HL-60 (cell line): ENCODE results near the gene APOH.

Experiments
- DNase-seq, 2 experiments: peaks; one replicate each; pipeline ENCODE4 v3.0.0-alpha.2; 2010 to 2020; ENCODE audit warnings: low read depth in 1 of 2, low spot score in 1 of 2
- H3K27ac ChIP-seq: fragments of 250-450 bp; sonication (Bioruptor Pico); replicated peaks from 2 replicates; pipeline ENCODE4 v1.5.1; 2020; ENCODE audit warnings: mild to moderate bottlenecking, moderate library complexity
- H3K27me3 ChIP-seq: fragments of 250-450 bp; sonication (Bioruptor Pico); 2 replicates; pipeline ENCODE4 v1.5.1; 2021; ENCODE audit warnings: mild to moderate bottlenecking, moderate library complexity; ENCODE audit not compliant: insufficient read depth, poor library complexity, severe bottlenecking
- H3K4me3 ChIP-seq: replicated peaks from 2 replicates; pipeline ENCODE4 v1.5.1; 2011; ENCODE audit warnings: mild to moderate bottlenecking, control low read depth, low read length; ENCODE audit not compliant: insufficient read depth
- GABPA ChIP-seq: IDR thresholded peaks from 2 replicates; pipeline ENCODE4 v1.6.1; 2012; ENCODE audit warnings: low read depth
- POLR2AphosphoS5 ChIP-seq: IDR thresholded peaks from 2 replicates; pipeline ENCODE4 v1.6.1; 2012; ENCODE audit warnings: low read depth
- SPI1 ChIP-seq: IDR thresholded peaks from 2 replicates; pipeline ENCODE4 v1.6.1; 2012; ENCODE audit warnings: low read depth, mild to moderate bottlenecking, borderline replicate concordance
- TF ChIP-seq, protein P1 (sequence below): IDR thresholded peaks from one replicate; pipeline ENCODE4 v1.5.1; 2011; ENCODE audit warnings: low read length, control low read depth, inconsistent platforms; ENCODE audit not compliant: insufficient read depth
- TF ChIP-seq, protein P2 (sequence below): IDR thresholded peaks from 2 replicates; pipeline ENCODE4 v1.6.1; 2012; ENCODE audit warnings: low read depth; ENCODE audit not compliant: insufficient replicate concordance

Gene APOH

DNA sequence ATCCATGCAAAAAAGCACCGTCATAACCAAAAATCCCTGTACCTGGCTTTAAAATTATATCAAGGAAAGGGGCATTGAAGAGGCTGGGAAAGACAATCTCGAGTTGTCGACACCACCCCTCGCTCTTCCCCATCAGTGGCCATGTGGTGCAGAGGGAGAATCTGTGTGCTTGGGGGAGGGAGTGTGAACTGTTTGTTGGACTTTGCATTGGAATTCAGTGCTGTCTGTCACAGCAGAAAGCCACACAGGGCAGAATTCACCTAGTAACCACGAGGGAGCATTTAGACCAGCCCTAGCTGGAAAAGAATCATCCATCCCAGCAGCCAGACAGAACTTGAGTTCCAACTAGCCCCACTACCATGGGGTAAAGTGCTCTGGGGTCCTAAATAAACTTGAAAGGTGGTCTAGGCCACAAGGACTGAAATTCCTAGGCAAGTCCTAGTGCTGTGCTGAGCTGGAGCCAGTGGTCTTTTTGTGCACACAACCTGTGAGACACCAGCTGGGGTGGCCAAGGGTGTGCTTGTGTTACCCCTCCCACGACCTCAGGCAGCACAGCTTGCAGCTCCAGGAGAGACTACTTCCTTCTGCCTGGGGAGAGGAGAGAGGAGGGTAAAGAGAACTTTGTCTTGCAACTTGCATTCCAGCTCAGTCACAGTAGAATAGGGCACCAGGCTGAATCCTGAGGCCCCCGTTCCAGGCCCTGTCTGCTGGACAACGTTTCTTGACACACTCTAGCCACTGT is 25.8 kb downstream of the APOH start:
- H3K27me3 ChIP-seq, result no peaks in the 10 kb centered on the region
- TF ChIP-seq SPI1 (no peak), GABPA (no peak), POLR2AphosphoS5 (no peak)
- TF ChIP-seq, protein P1, sequence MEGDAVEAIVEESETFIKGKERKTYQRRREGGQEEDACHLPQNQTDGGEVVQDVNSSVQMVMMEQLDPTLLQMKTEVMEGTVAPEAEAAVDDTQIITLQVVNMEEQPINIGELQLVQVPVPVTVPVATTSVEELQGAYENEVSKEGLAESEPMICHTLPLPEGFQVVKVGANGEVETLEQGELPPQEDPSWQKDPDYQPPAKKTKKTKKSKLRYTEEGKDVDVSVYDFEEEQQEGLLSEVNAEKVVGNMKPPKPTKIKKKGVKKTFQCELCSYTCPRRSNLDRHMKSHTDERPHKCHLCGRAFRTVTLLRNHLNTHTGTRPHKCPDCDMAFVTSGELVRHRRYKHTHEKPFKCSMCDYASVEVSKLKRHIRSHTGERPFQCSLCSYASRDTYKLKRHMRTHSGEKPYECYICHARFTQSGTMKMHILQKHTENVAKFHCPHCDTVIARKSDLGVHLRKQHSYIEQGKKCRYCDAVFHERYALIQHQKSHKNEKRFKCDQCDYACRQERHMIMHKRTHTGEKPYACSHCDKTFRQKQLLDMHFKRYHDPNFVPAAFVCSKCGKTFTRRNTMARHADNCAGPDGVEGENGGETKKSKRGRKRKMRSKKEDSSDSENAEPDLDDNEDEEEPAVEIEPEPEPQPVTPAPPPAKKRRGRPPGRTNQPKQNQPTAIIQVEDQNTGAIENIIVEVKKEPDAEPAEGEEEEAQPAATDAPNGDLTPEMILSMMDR, result no peak
- TF ChIP-seq, protein P2, sequence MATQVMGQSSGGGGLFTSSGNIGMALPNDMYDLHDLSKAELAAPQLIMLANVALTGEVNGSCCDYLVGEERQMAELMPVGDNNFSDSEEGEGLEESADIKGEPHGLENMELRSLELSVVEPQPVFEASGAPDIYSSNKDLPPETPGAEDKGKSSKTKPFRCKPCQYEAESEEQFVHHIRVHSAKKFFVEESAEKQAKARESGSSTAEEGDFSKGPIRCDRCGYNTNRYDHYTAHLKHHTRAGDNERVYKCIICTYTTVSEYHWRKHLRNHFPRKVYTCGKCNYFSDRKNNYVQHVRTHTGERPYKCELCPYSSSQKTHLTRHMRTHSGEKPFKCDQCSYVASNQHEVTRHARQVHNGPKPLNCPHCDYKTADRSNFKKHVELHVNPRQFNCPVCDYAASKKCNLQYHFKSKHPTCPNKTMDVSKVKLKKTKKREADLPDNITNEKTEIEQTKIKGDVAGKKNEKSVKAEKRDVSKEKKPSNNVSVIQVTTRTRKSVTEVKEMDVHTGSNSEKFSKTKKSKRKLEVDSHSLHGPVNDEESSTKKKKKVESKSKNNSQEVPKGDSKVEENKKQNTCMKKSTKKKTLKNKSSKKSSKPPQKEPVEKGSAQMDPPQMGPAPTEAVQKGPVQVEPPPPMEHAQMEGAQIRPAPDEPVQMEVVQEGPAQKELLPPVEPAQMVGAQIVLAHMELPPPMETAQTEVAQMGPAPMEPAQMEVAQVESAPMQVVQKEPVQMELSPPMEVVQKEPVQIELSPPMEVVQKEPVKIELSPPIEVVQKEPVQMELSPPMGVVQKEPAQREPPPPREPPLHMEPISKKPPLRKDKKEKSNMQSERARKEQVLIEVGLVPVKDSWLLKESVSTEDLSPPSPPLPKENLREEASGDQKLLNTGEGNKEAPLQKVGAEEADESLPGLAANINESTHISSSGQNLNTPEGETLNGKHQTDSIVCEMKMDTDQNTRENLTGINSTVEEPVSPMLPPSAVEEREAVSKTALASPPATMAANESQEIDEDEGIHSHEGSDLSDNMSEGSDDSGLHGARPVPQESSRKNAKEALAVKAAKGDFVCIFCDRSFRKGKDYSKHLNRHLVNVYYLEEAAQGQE, result no peak
- no peak for DNase-seq

DNA sequence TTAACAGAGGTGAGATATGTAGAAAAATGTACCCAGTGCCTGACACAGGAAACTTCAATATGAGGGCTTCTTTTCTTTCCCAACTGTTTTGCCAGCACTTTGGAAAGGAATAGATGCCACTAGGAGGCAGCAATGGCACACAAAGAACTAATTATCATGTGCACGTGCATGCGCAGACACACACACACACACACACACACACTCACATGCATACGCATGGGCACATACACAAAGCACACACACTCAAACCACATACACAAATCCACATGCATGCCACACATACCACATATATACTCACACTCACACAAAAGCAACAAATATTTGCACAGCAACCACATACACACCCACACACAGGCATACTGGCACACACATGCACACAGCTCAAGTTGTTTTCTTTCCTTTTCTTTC is 28.5 kb downstream of the APOH start:
- no peak overlapping the region for H3K27ac ChIP-seq
- TF ChIP-seq, protein P1, result peak; percentile 24
- TF ChIP-seq, protein P2, result no peak
- no peak overlapping the region for H3K4me3 ChIP-seq
- H3K27me3 ChIP-seq, result no peaks in the 10 kb centered on the region
- peak; percentile 64 to 68 for DNase-seq

More for the DNA sequence above, 25.8 kb downstream of the APOH start:
- Histone ChIP-seq H3K4me3 (no peak overlapping the region), H3K27ac (no peak overlapping the region)

DNA sequence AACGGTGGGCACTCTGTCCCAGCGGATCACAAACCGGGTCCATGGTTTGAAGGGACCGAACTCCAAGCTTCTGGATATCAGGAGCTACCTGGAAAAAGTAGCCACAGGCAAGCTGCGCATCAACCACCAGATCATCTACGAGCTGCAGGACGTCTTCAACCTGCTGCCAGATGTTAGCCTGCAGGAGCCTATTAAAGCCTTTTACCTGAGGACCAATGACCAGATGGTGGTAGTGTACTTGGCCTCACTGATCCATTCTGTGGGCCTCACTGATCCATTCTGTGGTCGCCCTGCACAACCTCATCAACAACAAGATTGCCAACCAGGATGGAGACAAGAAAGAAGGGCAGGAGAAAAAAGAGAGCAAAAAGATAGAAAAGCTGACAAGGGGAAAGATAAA is 31.0 kb downstream of the APOH start:
- TF ChIP-seq, protein P1, result no peak
- TF ChIP-seq SPI1 (no peak), GABPA (no peak), POLR2AphosphoS5 (no peak)
- TF ChIP-seq, protein P2, result no peak

More for the DNA sequence above, 31.0 kb downstream of the APOH start:
- Histone ChIP-seq H3K27ac (no peak overlapping the region), H3K4me3 (no peak overlapping the region), H3K27me3 (no peaks in the 10 kb centered on the region)
- no peak for DNase-seq
